Stimulated activated CD8-positive, alpha-beta memory T cell treated with anti-CD3 and anti-CD28 coated beads, Interleukin-12 subunit alpha, Interleukin-12 subunit beta, amount 100 ng/mL, for 4 hours (primary cell): ENCODE results near the gene CCDC47.

ENCODE experiments used
- DNase-seq: peaks from one replicate; pipeline ENCODE4 v3.0.0-alpha.2; 2020; ENCODE audit warnings: low read depth

The CCDC47 gene

GRCh38 chr17:63783522-63783921 is 10.1 kb upstream of the CCDC47 start:
- DNase-seq, result no peak

GRCh38 chr17:63780928-63781327 is 7.5 kb upstream of the CCDC47 start:
- DNase-seq, result no peak

GRCh38 chr17:63780507-63780906 is 7.1 kb upstream of the CCDC47 start:
- no peak for DNase-seq

GRCh38 chr17:63775420-63775819 is 2.0 kb upstream of the CCDC47 start:
- DNase-seq, result no peak

- DNase-seq, result no peak
These were observed 1.5 kb upstream of the CCDC47 start for GRCh38 chr17:63774969-63775265.

GRCh38 chr17:63774141-63774968 is 958 bp upstream of the CCDC47 start, which contains the start of gene DDX42:
Gene DDX42, plus strand, starts transcription at chr17:63774170. Its CDS starts 12,880 bp downstream, at chr17:63787050.
- peak; percentile 85 for DNase-seq

- DNase-seq, result no peak
These were observed 561 bp downstream of the CCDC47 start for GRCh38 chr17:63772801-63773271.

- DNase-seq, result no peak
These were observed 5.0 kb downstream of the CCDC47 start for GRCh38 chr17:63768433-63768832.

GRCh38 chr17:63766754-63767153 is 6.6 kb downstream of the CCDC47 start:
- DNase-seq, result no peak

GRCh38 chr17:63764716-63765115 is 8.7 kb downstream of the CCDC47 start:
- DNase-seq, result no peak

- no peak for DNase-seq
These were observed 11.0 kb downstream of the CCDC47 start for GRCh38 chr17:63762161-63763078.

- no peak for DNase-seq
These were observed 12.4 kb downstream of the CCDC47 start for GRCh38 chr17:63760771-63761539.

GRCh38 chr17:63758428-63758827 is 15.0 kb downstream of the CCDC47 start:
- DNase-seq, result no peak

- no peak for DNase-seq
These were observed 19.4 kb downstream of the CCDC47 start for GRCh38 chr17:63754046-63754445.

- DNase-seq, result no peak
These were observed 20.2 kb downstream of the CCDC47 start for GRCh38 chr17:63753215-63753614.

- DNase-seq, result no peak
These were observed 20.7 kb downstream of the CCDC47 start for GRCh38 chr17:63752707-63753106.

- no peak for DNase-seq
These were observed 21.6 kb downstream of the CCDC47 start for GRCh38 chr17:63751806-63752205.

GRCh38 chr17:63741408-63742173 is 31.8 kb downstream of the CCDC47 start, which contains the start of gene STRADA:
Gene STRADA, minus strand, starts transcription at chr17:63741799. Its CDS starts 13,430 bp downstream, at chr17:63728369.
- DNase-seq, result peak; percentile 98

GRCh38 chr17:63741143-63741407 is 32.3 kb downstream of the CCDC47 start:
- DNase-seq, result no peak

GRCh38 chr17:63740464-63741142 is 32.8 kb downstream of the CCDC47 start:
- DNase-seq, result no peak

- no peak for DNase-seq
These were observed 37.7 kb downstream of the CCDC47 start for GRCh38 chr17:63735691-63736090.
